ENCODE data around the gene GUSB. TPM values are rescaled to one million over a fixed set of nuclear protein-coding genes. Genes with fewer than 3 reads are reported as not detected.

GUSB gene
- total and polyA plus RNA-seq, 9 of the 15 experiments (the other 6 are each of a cell fraction or from before 2014, with no cell fraction given), result 22.7 to 102 (median 60.1) TPM

DNA sequence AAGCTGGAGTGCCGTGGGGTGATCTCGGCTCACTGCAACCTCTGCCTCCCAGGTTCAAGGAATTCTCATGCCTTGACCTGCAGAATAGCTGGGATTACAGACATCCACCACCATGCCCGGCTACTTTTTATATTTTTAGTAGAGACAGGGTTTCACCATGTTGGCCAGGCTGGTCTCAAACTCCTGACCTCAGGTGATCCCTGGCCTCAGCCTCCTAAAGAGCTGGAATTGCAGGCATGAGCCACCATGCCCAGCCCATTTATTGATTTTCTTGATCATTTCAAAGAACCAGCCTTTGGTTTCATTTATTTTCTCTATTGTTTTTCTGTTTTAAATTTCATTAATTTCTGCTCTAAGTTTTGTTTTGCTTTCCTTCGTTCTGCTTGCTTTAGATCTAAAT lies 50.3 kb downstream of the GUSB start:
- ChIA-PET POLR2A (no interaction called here), CTCF (ENCODE audit: low intra/inter-chr PET ratio) (no interaction called here)
- Histone ChIP-seq H3K4me1 (replicated peaks in 1 of 2; ENCODE audit: control insufficient read depth in 2 of 2, insufficient read depth in 2 of 2, low read length in 2 of 2) (peaks cover 5 to 21% of the 10 kb centered on the region in 2 experiments; a peak in 4 of 5 replicates), H3K27ac (ENCODE audit: extremely low read depth, low read depth, low read length) (no peak overlapping the region), H3K4me2 (ENCODE audit: insufficient read depth, low read length) (no peak overlapping the region), H3K9me3 (replicated peaks; ENCODE audit: control insufficient read depth, insufficient read depth, low read depth, low read length) (no peaks in the 10 kb centered on the region), H3K9ac (ENCODE audit: insufficient read depth in 1 of 2, low read depth in 2 of 2, low read length in 2 of 2) (no peak overlapping the region), H3K27me3 (ENCODE audit: control insufficient read depth in 2 of 2, insufficient read depth in 2 of 2, low read length in 2 of 2) (no peaks in the 10 kb centered on the region), H3K79me2 (ENCODE audit: control insufficient read depth, insufficient read depth, low read length) (peaks cover 81% of the 10 kb centered on the region), H3K36me3 (ENCODE audit: control insufficient read depth, insufficient read depth, low read length) (peaks cover 8% of the 10 kb centered on the region; the same call in 2 of the 3 replicates), H3K9me1 (ENCODE audit: control insufficient read depth, insufficient read depth, low read length) (no peaks in the 10 kb centered on the region), H3K4me3 (no peak overlapping the region), H2AFZ (ENCODE audit: low read depth, low read length) (no peak overlapping the region), H4K20me1 (replicated peaks; ENCODE audit: control insufficient read depth, insufficient read depth, low read length) (no peaks in the 10 kb centered on the region; the same call in 1 of the 2 replicates)
- no peak for DNase-seq (ENCODE audit: extremely low read depth in 1 of 4, low spot score in 3 of 4)
- no TSS peak for BruUV-seq (replicated peaks)
- intact Hi-C loops (cut with micrococcal nuclease) (no loop called here), in situ Hi-C loops (cut with MboI) (no loop called here)
- WGBS (ENCODE audit: insufficient coverage, low coverage, missing lambda C conversion rate), result 85% methylated on average over 4 of the region's 4 CpGs
- ATAC-seq, result no peak
- no peak for TF ChIP-seq SMARCE1 (IDR thresholded peaks at IDR 0.05)
- TF ChIP-seq, protein P1, sequence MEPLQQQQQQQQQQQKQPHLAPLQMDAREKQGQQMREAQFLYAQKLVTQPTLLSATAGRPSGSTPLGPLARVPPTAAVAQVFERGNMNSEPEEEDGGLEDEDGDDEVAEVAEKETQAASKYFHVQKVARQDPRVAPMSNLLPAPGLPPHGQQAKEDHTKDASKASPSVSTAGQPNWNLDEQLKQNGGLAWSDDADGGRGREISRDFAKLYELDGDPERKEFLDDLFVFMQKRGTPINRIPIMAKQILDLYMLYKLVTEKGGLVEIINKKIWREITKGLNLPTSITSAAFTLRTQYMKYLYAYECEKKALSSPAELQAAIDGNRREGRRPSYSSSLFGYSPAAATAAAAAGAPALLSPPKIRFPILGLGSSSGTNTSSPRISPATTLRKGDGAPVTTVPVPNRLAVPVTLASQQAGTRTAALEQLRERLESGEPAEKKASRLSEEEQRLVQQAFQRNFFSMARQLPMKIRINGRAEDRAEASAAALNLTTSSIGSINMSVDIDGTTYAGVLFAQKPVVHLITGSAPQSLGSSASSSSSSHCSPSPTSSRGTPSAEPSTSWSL (CRISPR knock-in tag; IDR thresholded peaks at IDR 0.05; ENCODE audit: borderline replicate concordance), result no peak
- TF ChIP-seq TAL1 (IDR thresholded peaks at IDR 0.05), result no peak
- no peak for TF ChIP-seq SRSF3 (IDR thresholded peaks at IDR 0.05; ENCODE audit: insufficient read depth, low read length)
- no peak for TF ChIP-seq SREBF2 (CRISPR knock-in tag; IDR thresholded peaks at IDR 0.05)
- no peak for TF ChIP-seq CTBP1 (IDR thresholded peaks at IDR 0.05; ENCODE audit: borderline replicate concordance)
- TF ChIP-seq, protein P2, sequence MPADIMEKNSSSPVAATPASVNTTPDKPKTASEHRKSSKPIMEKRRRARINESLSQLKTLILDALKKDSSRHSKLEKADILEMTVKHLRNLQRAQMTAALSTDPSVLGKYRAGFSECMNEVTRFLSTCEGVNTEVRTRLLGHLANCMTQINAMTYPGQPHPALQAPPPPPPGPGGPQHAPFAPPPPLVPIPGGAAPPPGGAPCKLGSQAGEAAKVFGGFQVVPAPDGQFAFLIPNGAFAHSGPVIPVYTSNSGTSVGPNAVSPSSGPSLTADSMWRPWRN (IDR thresholded peaks at IDR 0.05; ENCODE audit: low read depth), result no peak
- TF ChIP-seq EGR1 (conservative IDR thresholded peaks at IDR 0.05), result no peak
- TF ChIP-seq CREBBP (IDR thresholded peaks at IDR 0.05; ENCODE audit: low read depth, low read length), result no peak
- no peak for TF ChIP-seq SAFB (IDR thresholded peaks at IDR 0.05; ENCODE audit: borderline replicate concordance, low read depth, low read length)
- no peak for TF ChIP-seq NFYB (IDR thresholded peaks at IDR 0.05; ENCODE audit: extremely low read depth, insufficient read length)
- no peak for TF ChIP-seq HDAC6 (IDR thresholded peaks at IDR 0.05; ENCODE audit: low read depth, low read length)
- TF ChIP-seq ZNF311 (CRISPR knock-in tag; IDR thresholded peaks at IDR 0.05), result no peak
- FAIRE-seq, result no peak

Data from K562 (cell line).